Limb (tissue), 2 donors: Measurements from ENCODE around the gene IL17RD.
A peak's percentile ranks its signal among the peaks of the same experiment; 100 is the strongest.

Source experiments
- DNase-seq, 2 donors: peaks; one replicate each; pipeline ENCODE4 v3.0.0-alpha.2; 2016; ENCODE audit errors: extremely low spot score in 2 of 2

IL17RD gene

DNA sequence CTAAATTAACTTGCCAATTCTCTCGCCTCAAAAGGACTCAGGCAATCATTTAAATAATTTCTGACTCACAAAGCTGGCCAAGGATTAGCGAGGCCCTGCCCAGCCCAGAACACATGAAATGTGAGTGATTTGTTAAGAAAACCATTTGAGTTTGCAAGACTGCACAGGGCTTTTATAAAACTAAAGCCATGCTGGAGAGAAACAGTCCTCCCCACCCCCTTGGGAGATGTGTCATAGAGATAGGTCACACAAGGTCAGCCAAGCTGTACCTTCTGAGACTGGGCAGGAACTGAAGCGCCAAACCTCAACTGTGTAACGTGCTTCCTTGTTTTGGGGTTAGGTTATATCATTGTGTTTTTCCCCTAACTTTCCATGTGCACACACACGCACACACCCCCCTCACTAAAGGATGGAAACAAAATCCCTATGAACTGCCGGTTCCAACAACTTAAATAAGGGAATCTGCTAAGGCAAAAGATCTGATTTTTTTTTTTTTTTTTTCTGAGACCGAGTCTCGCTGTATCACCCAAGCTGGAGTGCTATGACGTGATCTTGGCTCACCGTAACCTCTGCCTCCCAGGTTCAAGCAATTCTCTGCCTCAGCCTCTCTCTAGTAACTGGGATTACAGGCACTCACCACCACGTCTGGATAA lies 96.6 kb downstream of the IL17RD start:
- DNase-seq: no peak

- no peak for DNase-seq
Observed at GRCh38 chr3:57066471-57066870, 98.7 kb downstream of the IL17RD start.

DNA sequence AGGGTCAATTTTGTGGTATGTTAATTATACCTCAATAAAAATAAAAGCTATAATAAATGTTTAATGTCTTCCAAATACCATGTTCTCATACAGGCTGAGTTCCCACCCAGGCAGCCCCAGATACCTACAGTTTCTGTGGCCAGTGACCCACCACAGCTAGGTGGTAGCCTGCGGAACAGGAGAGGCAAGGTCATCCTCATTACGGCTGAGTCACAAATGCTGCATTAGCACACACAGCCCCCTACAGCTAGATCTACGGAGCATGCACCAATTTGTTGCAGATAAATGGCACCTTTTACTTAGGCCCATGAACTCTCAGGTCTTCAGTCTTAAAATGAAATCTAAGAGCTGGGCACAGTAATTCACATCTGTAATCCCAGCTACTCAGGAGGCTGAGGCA lies 99.6 kb downstream of the IL17RD start:
- DNase-seq: no peak

DNA sequence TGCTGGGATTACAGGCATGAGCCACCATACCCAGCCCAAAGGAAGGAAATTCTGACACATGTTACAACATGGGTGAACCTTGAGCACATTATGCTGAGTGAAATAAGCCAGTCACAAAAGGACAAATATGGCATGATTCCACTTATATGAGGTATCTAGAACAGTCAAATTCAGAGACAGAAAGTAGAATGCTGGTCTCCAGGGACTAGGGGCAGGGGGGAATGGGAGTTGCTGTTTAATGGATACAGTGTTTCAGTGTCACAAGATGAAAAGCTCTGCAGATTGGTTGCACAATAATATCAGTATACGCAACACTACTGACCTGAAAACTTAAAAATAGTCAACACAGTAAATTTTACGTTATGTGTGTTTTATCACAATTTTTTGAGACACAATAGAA lies 100.6 kb downstream of the IL17RD start:
- DNase-seq: no peak

- no peak for DNase-seq
Observed at GRCh38 chr3:57064001-57064400, 101.2 kb downstream of the IL17RD start.

DNA sequence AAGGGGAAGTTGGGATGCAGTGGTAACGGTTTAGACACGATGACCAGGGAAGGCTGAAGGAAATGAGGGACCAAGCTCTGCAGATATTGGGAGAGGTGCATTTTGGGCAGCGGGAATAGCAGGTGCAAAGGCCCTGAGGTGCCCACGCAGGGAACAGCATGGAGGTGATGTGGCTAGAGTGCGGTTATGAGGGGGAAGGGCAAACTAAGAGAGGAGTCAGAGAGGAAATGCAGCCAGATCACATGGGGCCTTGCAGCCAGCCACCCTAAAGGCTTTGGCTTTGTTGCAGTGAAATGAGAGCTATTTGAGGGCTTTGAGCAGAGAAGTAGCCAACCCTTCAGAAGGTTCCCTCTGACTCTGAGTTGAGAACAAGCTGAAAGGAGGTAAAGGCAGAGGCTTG lies 102.1 kb downstream of the IL17RD start:
- no peak for DNase-seq

DNA sequence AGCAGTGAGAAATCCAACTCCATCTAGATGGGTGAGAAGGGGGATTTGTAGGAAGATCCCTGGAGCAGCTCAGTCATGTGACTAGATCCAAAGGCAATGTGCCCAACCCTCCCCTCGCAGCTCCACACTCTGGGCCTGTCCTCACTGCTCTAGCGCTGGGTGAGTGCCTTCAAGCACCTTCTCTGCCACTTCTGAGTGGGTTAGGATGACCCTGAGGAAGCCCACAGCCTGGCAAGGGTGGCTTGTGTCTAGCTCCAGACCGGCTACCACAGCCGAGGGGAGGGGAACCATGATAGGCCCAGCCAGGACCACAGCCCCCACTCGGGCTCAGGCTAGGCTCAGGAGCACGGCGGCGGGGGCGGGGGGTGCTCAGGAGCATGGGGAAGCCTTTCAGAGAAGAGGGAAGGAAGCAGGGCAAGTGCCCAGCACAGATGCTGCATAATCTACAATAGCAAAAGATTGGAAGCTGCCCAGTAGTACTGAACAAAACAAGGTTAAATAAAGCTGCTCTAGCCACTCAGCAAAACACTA lies 103.0 kb downstream of the IL17RD start:
- no peak for DNase-seq

- DNase-seq: no peak
Observed at GRCh38 chr3:57061556-57061955, 103.6 kb downstream of the IL17RD start.

GRCh38 chr3:57060089-57060821 lies 104.9 kb downstream of the IL17RD start, which contains the start of gene SPATA12:
Gene SPATA12, plus strand, starts transcription at chr3:57060664. Its CDS starts 13,031 bp downstream, at chr3:57073695.
- no peak for DNase-seq

DNA sequence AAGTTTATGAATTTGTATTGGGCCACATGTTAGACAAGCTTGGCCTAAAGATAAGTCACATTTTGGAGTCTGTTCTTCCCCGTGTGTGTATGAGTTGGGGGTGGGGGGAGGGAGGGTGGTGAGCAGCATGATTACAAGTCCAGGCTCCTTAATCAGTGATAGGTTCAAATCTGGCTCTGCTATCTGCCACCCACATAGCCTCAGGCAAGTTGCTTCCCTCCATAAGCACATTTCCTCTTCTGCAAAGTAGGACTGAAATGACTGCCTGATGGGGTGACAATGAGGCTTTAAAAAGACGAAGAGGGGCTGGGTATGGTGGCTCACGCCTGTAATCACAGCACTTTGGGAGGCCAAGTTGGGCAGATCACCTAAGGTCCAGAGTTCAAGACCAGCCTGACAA lies 105.7 kb downstream of the IL17RD start:
- no peak for DNase-seq

DNA sequence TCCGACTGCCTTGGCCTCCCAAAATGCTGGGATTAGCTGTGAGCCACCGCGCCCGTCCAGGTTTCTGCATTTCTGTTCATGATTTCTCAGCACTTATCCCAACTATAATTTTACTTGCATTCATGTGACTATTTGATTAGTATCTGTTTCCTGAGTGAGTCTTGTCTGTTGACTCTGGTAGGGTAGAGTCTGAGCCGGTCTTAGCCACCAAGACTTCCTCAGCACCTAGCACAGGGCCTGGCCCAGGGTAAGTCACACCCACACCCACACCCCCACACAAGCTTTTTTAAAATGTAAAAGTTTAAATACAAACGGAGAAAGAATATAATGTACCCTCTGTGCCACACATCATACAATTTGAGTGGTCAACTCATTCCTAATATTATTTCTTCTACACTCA lies 107.8 kb downstream of the IL17RD start:
- no peak for DNase-seq

- no peak for DNase-seq
Observed at GRCh38 chr3:57053122-57053521, 112.0 kb downstream of the IL17RD start.

- no peak for DNase-seq
Observed at GRCh38 chr3:57052662-57053061, 112.5 kb downstream of the IL17RD start.

GRCh38 chr3:57048728-57049127 lies 116.4 kb downstream of the IL17RD start:
- no peak for DNase-seq

- DNase-seq: peak; percentile 45 to 54
Observed at GRCh38 chr3:57048052-57048671, 117.0 kb downstream of the IL17RD start.

GRCh38 chr3:57046101-57046765 lies 118.9 kb downstream of the IL17RD start:
- DNase-seq: no peak

GRCh38 chr3:57043518-57043917 lies 121.6 kb downstream of the IL17RD start:
- DNase-seq: no peak

- no peak for DNase-seq
Observed at GRCh38 chr3:57041674-57042073, 123.5 kb downstream of the IL17RD start.
